Left lung (tissue), 10 donors: ENCODE results near the gene RASD1. TPM values are rescaled to one million over a fixed set of nuclear protein-coding genes. Genes with fewer than 3 reads are reported as not detected.
A peak's percentile ranks its signal among the peaks of the same experiment; 100 is the strongest.

ENCODE experiments used
- ATAC-seq: fragments of 200-7000 bp; cut with Tn5 transposase; one replicate; pipeline ENCODE4 v1.9.1; 2020; ENCODE audit warnings: moderate library complexity
- DNase-seq, 4 donors: peaks; one replicate each; pipeline ENCODE4 v3.0.0-alpha.2; 2013 to 2020
- H3K27ac ChIP-seq, 2 donors: fragments of 200-600 bp; sonication (generic) in 1 of 2; one replicate each; pipeline versions ENCODE4 v1.5.0 to v1.8.0; 2020 to 2021
- H3K27me3 ChIP-seq, 2 donors: fragments of 200-600 bp; sonication (generic) in 1 of 2; one replicate each; pipeline versions ENCODE4 v1.5.0 to v1.8.0; 2020 to 2021
- H3K36me3 ChIP-seq, 2 donors: fragments of 200-600 bp; sonication (generic) in 1 of 2; one replicate each; pipeline versions ENCODE4 v1.5.0 to v1.8.0; 2020 to 2021
- H3K4me1 ChIP-seq, 2 donors: fragments of 200-600 bp; one replicate each; pipeline ENCODE4 v1.8.0; 2021
- H3K4me3 ChIP-seq, 2 donors: fragments of 200-600 bp; sonication (generic) in 1 of 2; one replicate each; pipeline versions ENCODE4 v1.5.0 to v1.8.0; 2020 to 2021; ENCODE audit warnings: mild to moderate bottlenecking in 1 of 2
- H3K9me3 ChIP-seq, 2 donors: fragments of 200-600 bp; sonication (generic) in 1 of 2; one replicate each; pipeline versions ENCODE4 v1.5.0 to v1.8.0; 2020 to 2021
- CTCF ChIP-seq, 2 donors: fragments of 200-600 bp; sonication (generic) in 1 of 2; IDR thresholded peaks; one replicate each; pipeline versions ENCODE4 v1.5.0 to v1.8.0; 2021; ENCODE audit warnings: antibody characterized with exemption in 2 of 2
- intact Hi-C, 2 donors: fragments of 100-400 bp; cut with DNase I; formaldehyde crosslinking; loops; one replicate each; pipeline versions ENCODE4 v1.11.2 to v1.14.2; 2022
- polyA plus RNA-seq, 6 donors: library from polyadenylated mRNA; unstranded; fragments of 120-200 nt; gene quantifications; one replicate each; pipeline ENCODE4 v1.2.1, GENCODE V29; 2013; ENCODE audit not compliant: insufficient read length in 6 of 6
- total RNA-seq, 2 donors: library from RNA; stranded (reverse); fragmentation: NEBNext Ultra II Directional; extraction: Animal tissue kit (Norgen Biotek cat#: 25700); gene quantifications; one replicate each; pipeline ENCODE4 v1.2.1, GENCODE V29; 2021
- donor health status: DM: no; HTN: yes; CAD: no.
- donor health status: DM: no; HTN: no; CAD: no.

RASD1 gene
- total and polyA plus RNA-seq, 8 donors = 1.4 to 14.2 (median 2.7) TPM

- TF ChIP-seq CTCF (IDR thresholded peaks at IDR 0.05) = no peak
- no peaks in the 10 kb centered on the region for H3K36me3 ChIP-seq
- peaks cover 4% of the 10 kb centered on the region in 2 donors for H3K4me1 ChIP-seq
- no peaks in the 10 kb centered on the region for H3K27me3 ChIP-seq
- peak; percentile 52 for ATAC-seq
- H3K9me3 ChIP-seq = no peaks in the 10 kb centered on the region
- H3K27ac ChIP-seq = no peak overlapping the region
- intact Hi-C loops = no loop called here
- DNase-seq = peak in 3 of 4 donors; percentile 13 to 57 (median 37)
- H3K4me3 ChIP-seq = no peak overlapping the region
Observed at GRCh38 chr17:17533901-17534441, 37.8 kb upstream of the RASD1 start.

- Histone ChIP-seq H3K4me1 (peaks cover 3 to 4% of the 10 kb centered on the region in 2 donors), H3K9me3 (no peaks in the 10 kb centered on the region), H3K36me3 (no peaks in the 10 kb centered on the region), H3K27ac (no peak overlapping the region), H3K27me3 (no peaks in the 10 kb centered on the region), H3K4me3 (no peak overlapping the region)
- DNase-seq (no peak), ATAC-seq (no peak)
- no peak for TF ChIP-seq CTCF (IDR thresholded peaks at IDR 0.05)
- intact Hi-C loops = no loop called here
Observed at GRCh38 chr17:17532991-17533390, 36.8 kb upstream of the RASD1 start.

- no peak for TF ChIP-seq CTCF (IDR thresholded peaks at IDR 0.05)
- ATAC-seq (no peak), DNase-seq (no peak)
- Histone ChIP-seq H3K27ac (no peak overlapping the region), H3K4me1 (peaks cover 4 to 10% of the 10 kb centered on the region in 2 donors), H3K36me3 (no peaks in the 10 kb centered on the region), H3K27me3 (no peaks in the 10 kb centered on the region), H3K9me3 (no peaks in the 10 kb centered on the region), H3K4me3 (no peak overlapping the region)
- intact Hi-C loops = no loop called here
Observed at GRCh38 chr17:17531156-17531555, 35.0 kb upstream of the RASD1 start.

GRCh38 chr17:17528696-17529652, 32.8 kb upstream of the RASD1 start:
- DNase-seq (peak in 1 of 4 donors; percentile 65), ATAC-seq (no peak)
- H3K9me3 ChIP-seq = no peaks in the 10 kb centered on the region
- peaks cover 0 to 14% of the 10 kb centered on the region in 2 donors for H3K4me1 ChIP-seq
- no peaks in the 10 kb centered on the region for H3K36me3 ChIP-seq
- H3K27ac ChIP-seq = no peak overlapping the region
- intact Hi-C loops = no loop called here
- TF ChIP-seq CTCF (IDR thresholded peaks at IDR 0.05) = no peak
- no peaks in the 10 kb centered on the region for H3K27me3 ChIP-seq
- H3K4me3 ChIP-seq = no peak overlapping the region

- Histone ChIP-seq H3K4me1 (peaks cover 0 to 14% of the 10 kb centered on the region in 2 donors), H3K9me3 (no peaks in the 10 kb centered on the region), H3K4me3 (no peak overlapping the region), H3K36me3 (no peaks in the 10 kb centered on the region), H3K27ac (no peak overlapping the region), H3K27me3 (no peaks in the 10 kb centered on the region)
- intact Hi-C loops = no loop called here
- ATAC-seq (no peak), DNase-seq (peak in 2 of 4 donors; percentile 36 to 45)
- no peak for TF ChIP-seq CTCF (IDR thresholded peaks at IDR 0.05)
Observed at GRCh38 chr17:17527956-17528500, 31.8 kb upstream of the RASD1 start.
